ENCODE results near the gene PSMD6.
A peak's percentile ranks its signal among the peaks of the same experiment; 100 is the strongest.

The PSMD6 gene

DNA sequence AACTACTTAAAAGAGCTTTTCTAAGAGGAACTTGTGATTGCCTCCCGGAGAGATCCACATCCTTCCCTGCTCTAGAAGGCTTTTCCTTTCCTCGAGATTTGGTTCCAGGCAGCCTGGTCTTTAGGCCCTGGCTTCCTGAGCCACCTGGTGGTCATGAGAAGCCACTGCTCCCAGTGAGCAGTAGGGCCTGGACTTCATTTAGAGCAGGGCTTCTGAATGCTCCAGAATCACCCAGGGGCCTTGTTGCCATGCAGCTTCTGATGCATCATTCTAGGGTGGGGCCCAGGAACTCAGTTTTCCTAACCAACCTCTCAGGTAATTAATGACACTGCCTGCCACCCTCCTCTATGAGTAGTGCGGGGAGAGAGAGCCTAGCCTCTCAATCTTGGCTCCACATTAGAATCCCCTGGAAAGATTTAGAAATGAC lies 29.6 kb downstream of the PSMD6 start:
- no peak overlapping the region for H3K27ac ChIP-seq
- TF ChIP-seq ZFX (IDR thresholded peaks at IDR 0.05) (no peak), CTCF (conservative IDR thresholded peaks at IDR 0.05) (peak; percentile 86)

DNA sequence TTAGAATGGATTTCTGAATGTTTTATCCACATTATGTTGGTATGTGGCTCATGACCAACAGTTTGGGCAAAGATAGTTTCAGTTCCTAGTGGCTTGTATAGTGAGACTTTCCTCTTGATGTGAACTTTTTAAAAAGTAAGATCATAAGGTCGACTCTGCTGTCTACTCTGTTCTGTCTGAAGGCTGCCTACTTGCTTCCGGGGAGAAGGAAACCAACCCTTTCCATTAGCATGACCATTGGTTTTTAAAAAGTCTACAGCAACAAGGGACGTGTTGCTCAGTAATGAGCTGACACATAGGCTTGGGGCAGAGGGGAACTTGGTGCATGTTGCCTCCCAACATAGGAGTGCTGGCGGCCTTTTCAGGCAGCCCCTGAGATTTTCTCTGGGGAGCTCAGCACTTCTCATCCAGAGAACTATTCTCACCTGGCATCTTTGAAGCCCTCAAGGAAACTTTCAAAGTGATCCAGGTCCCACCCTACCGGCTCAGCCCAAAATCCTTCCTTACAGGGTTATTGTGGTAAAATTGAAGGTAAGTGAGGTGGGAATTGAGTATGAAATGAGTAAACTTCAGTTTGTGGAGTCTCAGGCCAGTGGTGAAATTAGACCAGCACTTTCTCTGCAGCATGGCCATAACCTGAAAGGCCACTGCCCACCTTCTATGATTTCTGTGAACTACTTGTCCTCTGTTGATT lies 30.6 kb downstream of the PSMD6 start:
- H3K27ac ChIP-seq, result no peak overlapping the region
- TF ChIP-seq ZFX (IDR thresholded peaks at IDR 0.05) (no peak), CTCF (conservative IDR thresholded peaks at IDR 0.05) (no peak)

- TF ChIP-seq ZFX (IDR thresholded peaks at IDR 0.05) (no peak), CTCF (conservative IDR thresholded peaks at IDR 0.05) (no peak)
- no peak overlapping the region for H3K27ac ChIP-seq
Measured at GRCh38 chr3:63991666-63992065, 31.6 kb downstream of the PSMD6 start.

GRCh38 chr3:63990733-63991132 lies 32.6 kb downstream of the PSMD6 start:
- TF ChIP-seq ZFX (IDR thresholded peaks at IDR 0.05) (no peak), CTCF (conservative IDR thresholded peaks at IDR 0.05) (no peak)
- H3K27ac ChIP-seq, result no peak overlapping the region

DNA sequence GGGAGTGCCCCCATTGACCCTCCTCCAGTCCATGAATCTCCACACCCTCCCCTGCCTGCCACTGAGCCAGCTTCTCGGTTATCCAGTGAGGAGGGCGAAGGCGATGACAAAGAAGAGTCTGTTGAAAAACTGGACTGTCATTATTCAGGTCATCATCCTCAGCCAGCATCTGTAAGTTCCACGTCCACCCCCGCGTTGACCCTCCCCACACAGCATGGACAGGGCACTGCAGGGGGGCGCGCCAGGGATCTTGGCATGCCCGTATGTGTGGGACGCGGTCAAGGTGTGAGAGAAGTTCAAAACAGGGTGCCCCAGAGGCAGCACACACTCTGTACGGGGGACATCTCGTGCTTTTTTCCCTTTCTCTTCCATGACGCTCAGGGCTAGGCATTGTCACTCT lies 33.1 kb downstream of the PSMD6 start:
- no peak overlapping the region for H3K27ac ChIP-seq
- TF ChIP-seq CTCF (conservative IDR thresholded peaks at IDR 0.05) (no peak), ZFX (IDR thresholded peaks at IDR 0.05) (no peak)

DNA sequence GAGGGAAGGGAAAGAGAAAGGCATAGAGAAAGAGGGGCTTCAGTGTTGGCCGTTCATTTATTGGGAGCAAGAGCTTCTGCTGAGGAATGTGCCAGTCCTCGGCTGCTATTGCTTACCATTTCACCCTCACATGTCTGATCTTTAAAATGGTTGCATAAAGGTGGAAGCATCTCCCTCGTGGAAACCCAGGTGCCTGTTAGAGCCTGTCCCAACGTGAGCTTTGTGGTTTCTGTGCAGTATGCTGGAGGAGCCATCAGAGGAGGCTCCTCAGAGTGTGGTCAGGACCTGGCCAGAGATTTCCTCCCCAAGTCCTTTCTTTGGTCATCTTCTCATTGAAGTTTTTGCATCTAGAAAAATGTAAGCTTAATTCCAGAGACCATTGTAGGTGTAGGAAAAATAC lies 34.4 kb downstream of the PSMD6 start:
- no peak for TF ChIP-seq CTCF (conservative IDR thresholded peaks at IDR 0.05)
- no peak for TF ChIP-seq ZFX (IDR thresholded peaks at IDR 0.05)
- H3K27ac ChIP-seq, result no peak overlapping the region

DNA sequence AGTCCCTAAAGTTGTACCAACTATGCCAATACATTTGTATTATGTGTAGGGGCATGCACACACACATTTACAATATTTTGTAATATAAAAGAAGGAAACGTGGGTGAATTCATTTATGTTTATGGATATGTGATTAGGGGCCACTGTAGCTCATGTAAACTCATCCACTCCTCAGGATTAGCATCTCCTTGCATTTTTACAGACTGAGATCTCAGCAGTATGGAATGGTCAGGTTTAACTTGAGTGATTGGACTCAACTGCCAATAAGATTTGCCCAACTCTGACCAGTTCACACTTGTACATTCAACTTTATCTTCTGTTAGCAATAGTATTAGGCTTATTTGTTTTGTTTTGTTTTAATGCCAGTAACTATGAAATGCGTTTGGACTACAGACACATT lies 36.5 kb downstream of the PSMD6 start:
- TF ChIP-seq CTCF (conservative IDR thresholded peaks at IDR 0.05), result no peak
- TF ChIP-seq ZFX (IDR thresholded peaks at IDR 0.05), result no peak

More for the DNA sequence above, 36.5 kb downstream of the PSMD6 start:
- no peak overlapping the region for H3K27ac ChIP-seq

Data from C4-2B (cell line).